ENCODE results near the gene KATNBL1. TPM values are rescaled to one million over a fixed set of nuclear protein-coding genes. Genes with fewer than 3 reads are reported as not detected.

Gene KATNBL1
- total and polyA plus RNA-seq, 4 donors = 6.4 to 26.2 (median 22.0) TPM

DNA sequence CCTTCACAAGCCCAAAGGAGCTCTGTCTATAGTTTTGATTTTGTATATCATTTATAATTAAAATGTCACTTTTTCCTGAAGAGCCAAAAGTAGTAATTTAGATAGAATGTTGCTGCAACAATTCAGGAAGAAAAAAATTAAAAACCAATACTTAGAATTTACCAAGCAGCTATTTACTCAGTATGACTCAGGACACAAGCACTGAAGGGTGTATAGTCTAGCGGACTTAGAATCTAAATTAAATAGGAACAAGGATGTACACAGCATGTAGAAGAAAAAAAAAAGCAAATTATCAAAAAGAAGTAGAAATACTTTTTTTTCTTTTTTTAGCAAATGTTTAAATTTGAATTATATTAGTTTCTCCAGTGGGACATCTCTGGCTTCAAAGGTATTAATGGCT, 76.4 kb downstream of the KATNBL1 start (continued):
- TF ChIP-seq, protein P1, sequence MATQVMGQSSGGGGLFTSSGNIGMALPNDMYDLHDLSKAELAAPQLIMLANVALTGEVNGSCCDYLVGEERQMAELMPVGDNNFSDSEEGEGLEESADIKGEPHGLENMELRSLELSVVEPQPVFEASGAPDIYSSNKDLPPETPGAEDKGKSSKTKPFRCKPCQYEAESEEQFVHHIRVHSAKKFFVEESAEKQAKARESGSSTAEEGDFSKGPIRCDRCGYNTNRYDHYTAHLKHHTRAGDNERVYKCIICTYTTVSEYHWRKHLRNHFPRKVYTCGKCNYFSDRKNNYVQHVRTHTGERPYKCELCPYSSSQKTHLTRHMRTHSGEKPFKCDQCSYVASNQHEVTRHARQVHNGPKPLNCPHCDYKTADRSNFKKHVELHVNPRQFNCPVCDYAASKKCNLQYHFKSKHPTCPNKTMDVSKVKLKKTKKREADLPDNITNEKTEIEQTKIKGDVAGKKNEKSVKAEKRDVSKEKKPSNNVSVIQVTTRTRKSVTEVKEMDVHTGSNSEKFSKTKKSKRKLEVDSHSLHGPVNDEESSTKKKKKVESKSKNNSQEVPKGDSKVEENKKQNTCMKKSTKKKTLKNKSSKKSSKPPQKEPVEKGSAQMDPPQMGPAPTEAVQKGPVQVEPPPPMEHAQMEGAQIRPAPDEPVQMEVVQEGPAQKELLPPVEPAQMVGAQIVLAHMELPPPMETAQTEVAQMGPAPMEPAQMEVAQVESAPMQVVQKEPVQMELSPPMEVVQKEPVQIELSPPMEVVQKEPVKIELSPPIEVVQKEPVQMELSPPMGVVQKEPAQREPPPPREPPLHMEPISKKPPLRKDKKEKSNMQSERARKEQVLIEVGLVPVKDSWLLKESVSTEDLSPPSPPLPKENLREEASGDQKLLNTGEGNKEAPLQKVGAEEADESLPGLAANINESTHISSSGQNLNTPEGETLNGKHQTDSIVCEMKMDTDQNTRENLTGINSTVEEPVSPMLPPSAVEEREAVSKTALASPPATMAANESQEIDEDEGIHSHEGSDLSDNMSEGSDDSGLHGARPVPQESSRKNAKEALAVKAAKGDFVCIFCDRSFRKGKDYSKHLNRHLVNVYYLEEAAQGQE (IDR thresholded peaks at IDR 0.05) = no peak

DNA sequence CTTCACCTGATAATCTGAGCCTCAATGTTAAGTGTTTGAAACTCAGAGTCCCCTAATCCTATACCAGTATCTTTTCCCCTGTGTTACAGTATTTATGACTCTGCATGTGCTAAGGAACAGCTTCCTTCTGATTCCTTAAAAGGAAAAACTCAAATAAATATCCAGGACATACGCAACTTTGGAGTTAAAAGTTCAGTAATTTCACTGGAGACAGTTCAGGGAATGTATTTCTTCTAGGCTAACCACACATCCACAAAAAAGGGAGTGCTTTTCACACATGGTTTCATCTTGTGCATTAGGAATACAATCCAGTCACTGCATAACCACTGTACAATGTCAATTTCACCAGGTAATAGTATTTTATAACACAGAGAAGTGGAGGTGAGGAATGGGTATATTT, 77.0 kb downstream of the KATNBL1 start:
- DNase-seq (ENCODE audit: low spot score) = no peak
- no peak for TF ChIP-seq FOXA1 (IDR thresholded peaks at IDR 0.05)
- TF ChIP-seq HNF4A (conservative IDR thresholded peaks at IDR 0.05) = no peak
- no peak for TF ChIP-seq YY1 (IDR thresholded peaks at IDR 0.05)
- no peak for TF ChIP-seq ATF3 (IDR thresholded peaks at IDR 0.05)
- TF ChIP-seq, protein P2, sequence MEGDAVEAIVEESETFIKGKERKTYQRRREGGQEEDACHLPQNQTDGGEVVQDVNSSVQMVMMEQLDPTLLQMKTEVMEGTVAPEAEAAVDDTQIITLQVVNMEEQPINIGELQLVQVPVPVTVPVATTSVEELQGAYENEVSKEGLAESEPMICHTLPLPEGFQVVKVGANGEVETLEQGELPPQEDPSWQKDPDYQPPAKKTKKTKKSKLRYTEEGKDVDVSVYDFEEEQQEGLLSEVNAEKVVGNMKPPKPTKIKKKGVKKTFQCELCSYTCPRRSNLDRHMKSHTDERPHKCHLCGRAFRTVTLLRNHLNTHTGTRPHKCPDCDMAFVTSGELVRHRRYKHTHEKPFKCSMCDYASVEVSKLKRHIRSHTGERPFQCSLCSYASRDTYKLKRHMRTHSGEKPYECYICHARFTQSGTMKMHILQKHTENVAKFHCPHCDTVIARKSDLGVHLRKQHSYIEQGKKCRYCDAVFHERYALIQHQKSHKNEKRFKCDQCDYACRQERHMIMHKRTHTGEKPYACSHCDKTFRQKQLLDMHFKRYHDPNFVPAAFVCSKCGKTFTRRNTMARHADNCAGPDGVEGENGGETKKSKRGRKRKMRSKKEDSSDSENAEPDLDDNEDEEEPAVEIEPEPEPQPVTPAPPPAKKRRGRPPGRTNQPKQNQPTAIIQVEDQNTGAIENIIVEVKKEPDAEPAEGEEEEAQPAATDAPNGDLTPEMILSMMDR (IDR thresholded peaks at IDR 0.05; ENCODE audit: low read depth, low read length, missing input control) = no peak
- no peak for TF ChIP-seq RAD21 (IDR thresholded peaks at IDR 0.05)
- TF ChIP-seq TAF1 (conservative IDR thresholded peaks at IDR 0.05) = no peak
- no peak for TF ChIP-seq EGR1 (IDR thresholded peaks at IDR 0.05; ENCODE audit: low read depth in 2 of 2)
- TF ChIP-seq NR2F2 (IDR thresholded peaks at IDR 0.05) = no peak
- TF ChIP-seq GABPA (IDR thresholded peaks at IDR 0.05 in 1 of 2, conservative IDR thresholded peaks at IDR 0.05 in 1 of 2) = no peak
- TF ChIP-seq RXRA (IDR thresholded peaks at IDR 0.05) = no peak
- no peak for TF ChIP-seq FOXA2 (IDR thresholded peaks at IDR 0.05)
- TF ChIP-seq SP1 (IDR thresholded peaks at IDR 0.05) = no peak
- TF ChIP-seq, protein P1 (IDR thresholded peaks at IDR 0.05) = no peak
- TF ChIP-seq, protein P3, sequence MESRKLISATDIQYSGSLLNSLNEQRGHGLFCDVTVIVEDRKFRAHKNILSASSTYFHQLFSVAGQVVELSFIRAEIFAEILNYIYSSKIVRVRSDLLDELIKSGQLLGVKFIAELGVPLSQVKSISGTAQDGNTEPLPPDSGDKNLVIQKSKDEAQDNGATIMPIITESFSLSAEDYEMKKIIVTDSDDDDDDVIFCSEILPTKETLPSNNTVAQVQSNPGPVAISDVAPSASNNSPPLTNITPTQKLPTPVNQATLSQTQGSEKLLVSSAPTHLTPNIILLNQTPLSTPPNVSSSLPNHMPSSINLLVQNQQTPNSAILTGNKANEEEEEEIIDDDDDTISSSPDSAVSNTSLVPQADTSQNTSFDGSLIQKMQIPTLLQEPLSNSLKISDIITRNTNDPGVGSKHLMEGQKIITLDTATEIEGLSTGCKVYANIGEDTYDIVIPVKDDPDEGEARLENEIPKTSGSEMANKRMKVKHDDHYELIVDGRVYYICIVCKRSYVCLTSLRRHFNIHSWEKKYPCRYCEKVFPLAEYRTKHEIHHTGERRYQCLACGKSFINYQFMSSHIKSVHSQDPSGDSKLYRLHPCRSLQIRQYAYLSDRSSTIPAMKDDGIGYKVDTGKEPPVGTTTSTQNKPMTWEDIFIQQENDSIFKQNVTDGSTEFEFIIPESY (IDR thresholded peaks at IDR 0.05) = no peak
- Histone ChIP-seq H3K9ac (ENCODE audit: low read depth in 1 of 2, low read length in 2 of 2) (no peak overlapping the region), H3K4me3 (ENCODE audit: low read depth in 1 of 3, low read length in 3 of 3) (no peak overlapping the region), H3K27ac (ENCODE audit: low read depth in 1 of 2, low read length in 2 of 2) (no peak overlapping the region), H3K36me3 (ENCODE audit: control insufficient read depth in 4 of 4, insufficient read depth in 3 of 4, low read depth in 1 of 4, low read length in 3 of 4) (peaks cover 0 to 2% (median 0%) of the 10 kb centered on the region in 4 donors), H3K9me3 (ENCODE audit: control insufficient read depth in 4 of 4, low read length in 3 of 4) (no peaks in the 10 kb centered on the region), H3K4me1 (ENCODE audit: control insufficient read depth in 4 of 4, insufficient read depth in 4 of 4, low read length in 3 of 4) (no peaks in the 10 kb centered on the region), H3K27me3 (ENCODE audit: control insufficient read depth in 4 of 4, insufficient read depth in 4 of 4, low read length in 3 of 4) (no peaks in the 10 kb centered on the region)
- WGBS = 97% methylated on average over 1 of the region's 1 CpG
